GM18868 (cell line): Measurements from ENCODE around the gene LINC01488.

Source experiments
- ATAC-seq: cut with Tn5 transposase; IDR thresholded peaks from one replicate; pipeline ENCODE4 v1.9.1; 2021; ENCODE audit warnings: mild to moderate bottlenecking, moderate library complexity; ENCODE audit not compliant: unreplicated experiment

The LINC01488 gene

DNA sequence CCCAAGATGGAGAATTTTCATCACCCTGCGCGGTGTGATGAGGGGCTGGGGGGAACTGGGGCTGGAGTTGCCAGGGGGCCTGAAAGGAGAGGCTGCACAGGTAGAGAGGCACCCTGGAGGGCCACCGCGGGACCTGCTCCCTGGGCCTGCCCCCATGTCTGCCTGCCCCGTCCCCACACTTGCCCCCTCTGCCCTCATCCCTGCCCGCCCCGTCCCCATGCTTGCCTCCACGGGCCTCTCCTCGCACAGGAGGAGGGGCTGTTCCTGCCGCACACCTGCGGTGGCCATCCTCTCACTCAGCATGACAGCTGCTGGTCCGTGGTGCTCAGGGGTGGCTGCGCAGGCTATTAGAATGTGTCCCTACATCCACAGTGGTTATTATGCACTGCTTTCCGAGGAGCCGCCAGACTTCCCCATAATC lies 43.5 kb downstream of the LINC01488 start:
- ATAC-seq: no peak

DNA sequence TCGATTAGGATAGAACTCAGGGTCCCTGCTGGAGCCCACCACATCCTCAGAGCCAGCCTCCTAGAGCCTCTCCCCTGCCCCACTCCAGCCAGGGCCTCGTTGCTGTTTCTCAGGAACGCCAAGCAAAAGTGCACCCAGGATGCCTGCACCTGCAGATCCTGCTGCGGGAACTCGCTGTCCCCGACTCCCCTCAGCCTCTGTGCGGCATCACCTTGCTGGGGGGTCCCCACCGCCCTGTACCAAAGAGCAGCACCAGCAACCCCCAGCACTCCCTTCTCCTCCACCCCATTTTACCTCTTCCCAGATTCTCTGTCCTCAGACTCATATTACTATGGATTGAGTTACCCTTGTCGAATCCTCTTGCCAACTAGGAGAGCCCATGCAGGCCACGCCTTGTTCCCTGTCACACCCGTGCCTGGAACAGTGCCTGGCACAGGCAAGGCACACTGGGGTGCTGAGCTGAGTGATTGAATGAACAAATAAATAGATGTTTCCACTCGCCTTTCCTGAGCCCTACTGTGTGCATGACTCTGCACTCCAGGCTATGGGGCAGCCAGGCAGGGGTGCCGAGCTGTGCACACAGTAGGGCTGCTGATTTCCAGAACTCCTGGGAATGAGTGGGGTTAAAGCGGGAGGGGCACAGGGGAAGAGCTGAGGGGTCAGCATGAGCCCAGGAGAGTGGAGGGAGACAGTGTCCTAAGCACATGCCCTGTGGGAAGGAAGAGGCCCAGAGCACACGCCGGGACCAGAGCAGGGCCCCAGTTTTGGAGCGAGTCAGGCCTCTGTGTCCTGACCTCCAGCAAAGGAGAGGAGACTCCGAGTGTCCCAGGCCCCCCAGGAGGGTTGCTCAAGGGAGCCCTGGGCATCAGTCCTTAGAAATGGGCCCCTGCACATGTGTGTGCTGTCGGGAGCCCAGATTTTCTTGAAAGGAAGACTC lies 44.3 kb downstream of the LINC01488 start:
- ATAC-seq: no peak

DNA sequence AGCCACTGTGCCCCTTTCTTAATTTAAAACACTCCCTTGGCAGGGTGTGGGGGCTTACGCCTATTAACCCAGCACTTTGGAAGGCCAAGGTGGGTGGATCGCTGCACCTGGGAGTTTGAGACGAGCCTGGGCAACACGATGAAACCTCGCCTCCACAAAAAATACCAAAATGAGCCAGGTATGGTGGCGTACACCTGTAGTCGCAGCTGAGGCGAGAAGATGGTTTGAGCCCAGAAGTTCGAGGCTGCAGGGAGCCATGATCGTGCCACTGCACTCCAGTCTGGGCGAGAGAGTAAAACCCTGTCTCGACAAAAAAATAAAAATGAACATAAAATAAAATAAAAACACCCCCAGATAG lies 45.0 kb downstream of the LINC01488 start:
- no peak for ATAC-seq

DNA sequence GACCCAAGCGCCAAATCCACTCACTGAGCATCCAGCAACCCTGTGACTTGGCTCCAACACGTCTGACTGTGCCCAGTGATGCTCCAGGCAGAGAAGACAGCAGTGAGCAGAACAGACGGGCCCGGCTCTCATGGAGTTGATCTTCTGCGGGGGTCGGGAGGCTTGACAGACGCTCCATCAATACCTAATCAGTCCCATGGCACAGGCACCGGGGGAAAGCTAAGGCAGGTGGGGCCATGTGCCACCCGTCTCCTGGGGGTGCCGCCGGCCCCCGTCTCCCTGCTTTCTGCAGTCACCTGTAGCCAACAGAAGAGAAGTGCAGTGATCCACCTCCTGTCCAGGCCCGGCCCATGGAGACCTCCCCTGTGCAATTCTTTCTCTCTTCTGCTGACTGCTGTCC lies 47.5 kb downstream of the LINC01488 start:
- no peak for ATAC-seq

- ATAC-seq: no peak
These were observed 49.0 kb downstream of the LINC01488 start for GRCh38 chr11:69530278-69531070.

GRCh38 chr11:69531071-69531716 lies 49.7 kb downstream of the LINC01488 start:
- ATAC-seq: no peak

DNA sequence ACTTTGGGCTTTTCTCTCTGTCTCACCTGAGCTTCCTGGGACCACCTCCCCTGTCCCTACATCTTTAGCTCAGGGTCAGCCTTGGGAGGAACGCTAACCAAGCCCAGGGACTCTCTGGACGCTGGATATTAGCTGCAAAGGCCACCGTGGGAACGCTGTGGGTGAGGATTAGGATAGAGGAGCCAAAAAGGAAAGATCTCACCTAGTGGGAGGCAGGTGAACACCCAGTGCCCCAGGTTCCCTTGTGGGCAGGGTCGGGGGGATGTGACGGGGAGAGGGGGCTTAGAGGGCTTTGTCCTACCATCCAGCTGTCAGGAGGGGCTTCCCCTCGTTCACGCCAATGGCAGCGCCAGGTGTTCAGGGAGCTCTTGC lies 50.2 kb downstream of the LINC01488 start:
- no peak for ATAC-seq

DNA sequence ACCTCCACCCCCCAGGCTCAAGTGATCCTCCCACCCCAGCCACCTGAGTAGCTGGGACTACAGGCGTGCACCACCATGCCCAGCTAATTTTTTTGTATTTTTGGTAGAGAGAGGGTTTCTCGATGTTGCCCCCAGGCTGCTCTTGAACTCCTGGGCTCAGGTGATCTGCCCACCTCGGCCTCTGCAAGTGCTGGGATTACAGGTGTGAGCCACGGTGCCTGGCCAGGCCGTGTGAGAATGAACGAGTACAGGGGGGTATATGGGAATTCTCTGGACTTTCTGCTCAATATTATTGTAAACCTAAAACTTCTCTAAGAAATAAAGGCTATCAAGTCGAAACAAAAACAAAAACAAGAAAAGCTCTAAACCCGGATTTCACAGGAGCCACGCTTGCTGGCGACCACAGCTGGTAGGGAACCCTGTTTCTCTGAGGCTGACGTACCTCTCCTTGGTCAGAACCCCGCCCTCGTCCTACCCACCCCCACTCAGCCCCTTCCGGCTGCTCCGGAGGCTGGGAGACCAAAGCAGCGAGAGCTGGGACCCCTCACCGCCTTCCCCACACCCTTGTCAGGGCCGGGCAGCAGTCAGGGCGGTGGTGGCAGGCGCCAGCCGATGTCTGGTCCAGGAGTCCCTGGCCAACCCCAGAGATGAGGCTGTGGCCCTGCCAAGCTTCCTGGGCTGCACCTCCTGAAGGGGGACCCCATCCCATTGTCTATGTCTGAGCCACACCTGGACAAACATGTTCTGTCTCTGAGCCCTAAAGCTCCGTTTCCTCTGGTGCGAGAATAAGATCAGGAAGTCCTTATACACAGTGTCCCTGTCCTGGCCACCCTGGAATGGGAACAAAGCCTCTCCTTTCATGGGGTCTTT lies 52.1 kb downstream of the LINC01488 start:
- ATAC-seq: no peak

GRCh38 chr11:69534166-69534530 lies 52.7 kb downstream of the LINC01488 start:
- ATAC-seq: no peak

DNA sequence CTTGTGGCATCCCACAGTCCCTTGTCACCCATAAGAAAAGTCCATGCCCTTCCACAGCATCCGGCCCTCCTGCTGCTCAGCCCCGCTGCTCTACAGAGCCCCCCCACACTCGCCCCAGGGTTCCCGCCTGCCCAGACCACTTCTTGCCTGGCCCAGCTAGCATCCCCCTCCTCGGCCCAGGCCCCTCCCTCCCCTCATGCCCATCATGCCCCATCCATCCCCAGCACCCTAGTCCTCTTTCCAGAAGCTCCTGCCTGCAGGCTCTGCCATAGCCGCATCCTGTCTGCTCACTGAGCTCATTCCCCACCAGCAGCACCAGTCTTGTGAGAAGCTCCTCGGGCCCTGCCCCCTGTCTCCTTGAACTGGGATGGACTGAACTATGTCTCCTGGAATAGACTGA lies 54.4 kb downstream of the LINC01488 start:
- no peak for ATAC-seq

DNA sequence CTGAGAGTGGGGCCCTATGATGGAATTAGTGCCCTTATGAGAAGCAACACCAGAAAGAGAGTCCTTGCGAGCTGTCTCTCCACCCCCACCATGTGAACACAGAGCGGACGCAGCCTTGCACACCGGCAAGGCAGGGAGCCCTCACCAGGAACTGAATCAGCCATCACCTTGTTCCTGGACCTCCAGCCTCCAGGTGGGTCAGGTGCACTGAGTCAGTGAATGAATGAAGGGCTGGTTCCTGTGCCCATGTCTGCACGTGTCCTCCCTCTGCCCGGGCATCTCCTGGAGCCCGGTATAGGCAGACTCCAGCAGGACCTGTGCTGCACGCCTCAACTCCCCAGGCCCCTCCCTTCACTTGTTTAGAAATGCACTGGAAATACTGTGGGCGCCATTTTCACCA lies 54.9 kb downstream of the LINC01488 start:
- no peak for ATAC-seq

DNA sequence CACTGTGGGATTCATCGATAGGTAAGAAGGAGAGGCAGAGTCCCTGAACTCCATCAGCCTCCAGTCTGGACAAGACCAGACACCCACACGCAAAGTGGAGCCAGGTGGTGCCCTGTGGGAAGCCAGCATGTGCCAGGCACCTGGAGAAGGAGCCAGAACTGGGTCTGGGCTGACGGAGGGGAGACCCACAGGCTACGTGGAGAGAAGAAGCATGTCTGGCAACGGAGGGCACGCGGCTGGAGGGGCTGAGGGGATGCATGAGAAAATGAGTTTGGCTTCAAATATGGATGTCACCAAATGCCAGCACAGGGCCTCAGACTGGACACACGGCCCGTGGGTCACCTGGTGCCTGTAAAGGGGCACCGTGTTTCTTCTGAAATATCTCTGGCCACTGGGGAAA lies 55.7 kb downstream of the LINC01488 start:
- ATAC-seq: no peak

GRCh38 chr11:69537855-69538640 lies 56.6 kb downstream of the LINC01488 start:
- no peak for ATAC-seq

DNA sequence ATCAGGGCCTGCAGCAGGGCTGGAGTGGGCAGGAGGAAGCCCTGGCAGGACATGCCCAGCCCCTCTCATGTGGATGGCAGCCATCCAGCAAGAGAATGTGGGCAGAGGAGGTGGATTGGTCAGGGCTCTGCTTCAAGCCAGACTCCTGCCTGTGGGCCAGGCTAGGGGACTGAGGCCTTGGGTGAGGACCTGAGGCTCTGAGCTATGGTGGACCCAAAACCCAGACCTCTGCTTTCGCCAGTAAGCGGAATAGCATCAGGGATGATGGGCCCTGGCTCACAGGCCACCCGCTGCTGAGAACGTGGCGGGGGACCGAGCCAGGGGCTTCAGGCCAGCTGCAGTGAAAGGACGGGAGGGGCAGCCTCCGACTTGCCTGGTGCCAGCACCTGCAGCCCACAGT lies 57.4 kb downstream of the LINC01488 start:
- no peak for ATAC-seq

- ATAC-seq: no peak
These were observed 58.1 kb downstream of the LINC01488 start for GRCh38 chr11:69539416-69540117.

DNA sequence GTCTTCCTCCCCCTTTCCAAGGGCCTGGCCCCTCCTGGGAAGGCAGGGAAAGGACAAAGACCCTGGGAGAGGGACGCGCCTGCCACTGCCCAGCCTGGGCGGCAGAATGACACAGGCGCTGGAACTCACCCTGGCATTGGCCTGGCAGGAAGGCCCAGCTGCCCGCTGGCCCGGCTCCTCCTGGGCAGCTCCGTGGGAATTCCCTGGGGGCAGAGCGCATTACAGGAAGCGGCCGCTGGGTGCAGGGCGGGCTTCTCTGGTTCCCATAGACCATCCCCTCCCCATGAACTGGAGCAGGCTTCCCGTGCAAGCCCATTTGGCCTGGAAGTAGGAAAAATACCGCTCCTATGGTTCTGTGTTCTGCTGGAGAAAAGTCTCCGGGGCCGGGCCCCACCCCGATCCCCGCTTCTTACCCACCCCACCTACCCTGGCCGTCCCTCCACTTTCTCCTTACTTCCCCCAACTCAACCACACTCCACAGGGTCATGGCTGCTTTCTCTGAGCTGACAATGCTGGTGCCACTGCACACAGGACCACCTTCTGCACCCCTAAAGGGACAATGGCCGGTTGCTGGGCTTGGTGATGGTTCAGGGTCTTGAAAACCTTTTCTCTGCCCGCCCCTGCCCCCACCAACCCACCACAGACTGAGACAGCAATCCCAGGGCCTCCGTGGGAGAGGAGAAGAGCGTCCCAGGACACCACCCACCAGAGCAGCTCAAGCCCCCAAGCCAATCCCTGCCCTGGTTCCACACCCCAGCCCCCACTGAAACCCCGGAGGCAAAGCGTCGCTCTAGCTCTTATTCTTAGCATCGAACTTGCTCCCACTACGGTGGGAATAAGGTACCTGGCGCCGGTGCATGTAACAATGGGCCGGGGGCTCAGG lies 58.9 kb downstream of the LINC01488 start:
- no peak for ATAC-seq

- ATAC-seq: no peak
These were observed 59.5 kb downstream of the LINC01488 start for GRCh38 chr11:69541001-69541285.

GRCh38 chr11:69541501-69542313 lies 60.2 kb downstream of the LINC01488 start:
- no peak for ATAC-seq
